GM19324 (cell line): Measurements from ENCODE around the gene AP2A2.
"Not testable (repeated sequence)": the region's sequence is repeated elsewhere in the genome, so short reads cannot be mapped to it uniquely, and the experiment has no call there.

ENCODE experiments used
- ATAC-seq: cut with Tn5 transposase; IDR thresholded peaks from one replicate; pipeline ENCODE4 v1.9.1; 2021; ENCODE audit warnings: mild to moderate bottlenecking, moderate library complexity; ENCODE audit not compliant: unreplicated experiment, low FRiP score

Gene AP2A2

DNA sequence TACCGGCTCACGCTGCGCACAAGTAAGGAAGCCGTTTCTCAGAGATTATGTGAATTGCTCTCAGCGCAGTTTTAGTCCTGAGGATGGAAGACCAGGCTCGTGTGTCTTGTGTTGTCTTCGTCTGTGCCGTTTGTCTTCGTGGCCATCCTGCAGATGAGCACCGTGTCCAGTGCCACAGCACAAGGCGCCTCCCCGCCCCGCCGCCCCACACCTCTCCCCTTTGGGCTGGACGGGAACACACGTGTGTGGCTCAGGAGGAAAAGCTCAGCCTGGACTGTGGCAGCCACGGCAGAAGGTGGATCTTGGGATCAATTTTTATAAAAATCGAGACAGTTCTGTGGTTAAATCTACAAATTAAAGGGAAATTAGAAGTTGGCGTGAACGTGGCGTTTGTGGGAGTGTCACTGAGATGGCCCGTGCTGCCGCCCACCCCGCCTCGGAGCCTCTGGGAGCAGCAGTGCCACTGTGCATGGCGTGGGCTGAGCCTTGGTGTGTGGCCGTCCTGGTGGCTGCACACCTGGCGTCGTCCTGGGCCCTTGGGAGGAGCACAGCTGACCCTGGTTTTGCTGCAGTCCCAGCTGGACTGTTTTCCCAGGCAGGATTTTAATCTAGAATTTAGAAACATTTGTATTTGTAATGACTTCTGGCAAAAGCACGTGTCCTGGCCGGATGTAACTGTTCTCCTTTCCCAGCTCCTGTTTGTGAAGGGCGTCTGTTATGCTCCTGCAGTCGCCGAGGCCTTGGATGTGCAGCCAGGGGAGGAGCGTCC, 85.1 kb downstream of the AP2A2 start:
- ATAC-seq = no peak

DNA sequence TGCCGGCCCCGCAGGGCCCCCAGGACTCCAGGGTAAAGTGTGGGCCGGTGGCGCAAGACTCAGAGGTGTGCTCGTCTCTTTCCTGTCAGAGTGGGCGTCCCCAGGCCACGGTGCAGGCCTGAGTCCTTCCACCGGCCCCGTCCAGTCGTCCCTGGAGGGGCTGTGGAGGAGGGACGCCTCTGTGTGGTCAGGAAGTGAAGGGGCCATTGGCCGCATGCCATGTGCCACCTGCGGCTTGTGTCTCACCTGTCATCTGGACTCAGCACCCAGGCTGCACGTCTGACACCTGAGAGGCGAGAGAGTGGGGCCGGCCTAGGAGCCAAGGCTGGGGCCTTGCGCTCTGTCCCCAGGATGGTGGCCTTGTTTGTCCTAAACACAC, 85.6 kb downstream of the AP2A2 start:
- ATAC-seq = no peak

DNA sequence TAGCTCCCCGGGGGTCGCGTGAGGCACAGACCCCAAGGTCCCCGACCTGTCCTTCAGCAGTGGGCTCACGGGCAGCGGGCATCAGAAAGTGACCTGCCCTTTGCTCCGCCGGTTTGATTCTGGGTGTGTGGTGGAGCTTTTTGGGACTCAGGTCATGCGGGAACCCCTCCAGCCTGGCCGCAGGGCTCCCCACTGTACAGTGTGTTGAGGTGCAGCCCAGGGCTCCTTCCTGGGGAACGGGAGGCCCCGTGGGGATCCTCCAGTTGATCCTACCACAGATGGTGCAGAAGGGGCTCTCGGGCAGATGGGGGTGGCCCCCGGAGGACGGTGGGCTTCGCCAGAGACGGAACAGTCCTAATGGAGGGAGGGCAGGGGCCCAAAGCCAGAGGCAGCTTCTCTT, 86.6 kb downstream of the AP2A2 start:
- no peak for ATAC-seq

DNA sequence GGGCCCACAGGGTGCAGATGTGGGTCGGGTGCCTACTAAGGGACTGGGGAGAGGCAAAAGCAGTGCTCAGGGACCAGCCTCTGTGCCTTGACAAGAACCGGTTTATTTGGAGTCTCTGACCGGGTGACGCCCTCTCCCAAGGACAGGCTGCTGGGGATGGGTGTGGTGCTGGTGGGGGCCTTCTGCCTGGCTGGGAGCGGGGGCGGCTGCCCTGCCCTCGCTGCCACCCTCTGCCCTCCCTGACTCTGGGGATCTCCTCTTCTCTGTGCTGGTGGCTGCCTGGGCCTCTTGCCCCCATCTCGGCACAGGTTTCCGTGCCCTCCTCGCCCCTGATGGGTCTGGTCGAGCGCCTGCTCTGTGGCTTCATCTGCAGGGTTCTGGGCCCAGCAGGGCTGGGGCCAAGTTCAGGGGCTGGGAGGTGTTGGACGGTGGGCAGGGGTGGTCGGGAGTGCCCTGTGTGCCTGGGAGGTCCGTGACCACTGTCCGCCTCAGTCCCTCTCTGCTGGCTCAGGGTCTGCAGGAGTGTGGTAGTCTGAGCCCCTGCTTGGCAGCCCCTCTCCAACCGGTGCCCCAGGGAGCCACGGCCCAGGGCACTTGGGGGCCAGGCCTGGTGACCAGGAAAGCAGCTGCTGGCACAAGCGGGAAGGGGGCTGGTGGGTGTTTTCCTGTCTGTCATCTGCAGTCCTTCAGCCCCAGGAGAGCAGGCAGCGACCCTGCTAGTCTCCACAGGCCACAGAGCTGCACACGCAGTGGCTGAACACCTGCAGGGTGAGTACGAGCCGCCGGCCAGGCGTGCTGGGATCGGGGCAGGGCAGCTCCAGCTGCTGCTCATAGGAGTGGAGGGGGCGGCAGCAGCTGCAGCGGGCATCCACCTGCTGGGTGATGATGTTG, 87.3 kb downstream of the AP2A2 start:
- ATAC-seq = no peak

DNA sequence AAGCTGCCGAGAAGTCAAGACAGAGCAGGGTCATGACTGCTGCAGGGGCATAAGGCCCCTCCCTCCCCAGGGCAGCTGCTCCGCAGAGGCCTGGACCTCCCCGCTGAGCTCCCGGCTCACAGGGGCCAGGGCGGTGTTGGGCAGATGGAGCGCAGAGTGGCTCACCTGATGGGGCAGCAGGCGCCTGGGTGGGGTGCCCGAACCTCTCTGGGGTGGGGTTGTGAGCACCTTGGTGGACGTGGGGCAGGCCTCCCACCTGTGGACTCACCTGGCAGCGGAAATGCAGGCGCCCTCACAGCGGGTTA, 87.9 kb downstream of the AP2A2 start:
- ATAC-seq = no peak

DNA sequence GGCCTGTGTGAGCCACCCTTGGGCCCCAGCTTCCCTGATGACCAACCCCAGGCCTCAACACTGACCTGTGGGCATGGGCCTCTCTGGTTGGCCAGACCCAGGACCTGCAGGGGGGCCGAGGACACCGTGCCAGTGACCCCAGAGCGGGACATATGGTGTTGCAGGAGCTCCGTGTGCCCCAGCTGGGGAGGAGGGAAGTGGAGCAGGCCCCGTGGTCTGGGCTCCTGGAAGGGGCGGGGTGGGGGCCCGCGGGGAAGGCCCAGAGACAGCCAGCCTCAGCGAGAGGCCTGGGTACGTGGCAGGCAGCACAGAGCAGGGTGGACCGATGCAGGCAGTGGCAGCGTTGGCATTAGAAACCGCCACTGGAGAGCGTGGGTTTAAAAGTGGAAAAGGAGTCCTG, 88.6 kb downstream of the AP2A2 start:
- no peak for ATAC-seq

DNA sequence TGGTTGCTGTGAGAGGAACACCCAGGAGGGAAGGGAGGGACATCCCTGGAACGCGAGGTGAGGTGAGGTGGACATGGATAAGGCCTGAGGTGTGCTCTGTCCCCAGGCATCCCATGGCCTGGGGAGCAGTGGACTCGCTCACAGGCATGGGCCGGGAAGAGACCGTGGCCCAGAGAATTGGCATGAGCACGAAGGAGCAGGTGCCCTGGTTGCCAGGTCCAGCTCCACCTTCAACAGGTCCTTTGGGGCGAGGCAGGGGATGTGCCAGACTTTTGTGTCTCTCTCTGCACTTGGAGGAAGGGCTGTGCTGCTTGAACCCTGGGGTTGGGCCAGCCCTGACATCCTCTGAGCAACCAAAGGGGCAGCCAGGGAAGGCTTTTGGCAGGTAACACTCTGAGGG, 89.4 kb downstream of the AP2A2 start:
- no peak for ATAC-seq

DNA sequence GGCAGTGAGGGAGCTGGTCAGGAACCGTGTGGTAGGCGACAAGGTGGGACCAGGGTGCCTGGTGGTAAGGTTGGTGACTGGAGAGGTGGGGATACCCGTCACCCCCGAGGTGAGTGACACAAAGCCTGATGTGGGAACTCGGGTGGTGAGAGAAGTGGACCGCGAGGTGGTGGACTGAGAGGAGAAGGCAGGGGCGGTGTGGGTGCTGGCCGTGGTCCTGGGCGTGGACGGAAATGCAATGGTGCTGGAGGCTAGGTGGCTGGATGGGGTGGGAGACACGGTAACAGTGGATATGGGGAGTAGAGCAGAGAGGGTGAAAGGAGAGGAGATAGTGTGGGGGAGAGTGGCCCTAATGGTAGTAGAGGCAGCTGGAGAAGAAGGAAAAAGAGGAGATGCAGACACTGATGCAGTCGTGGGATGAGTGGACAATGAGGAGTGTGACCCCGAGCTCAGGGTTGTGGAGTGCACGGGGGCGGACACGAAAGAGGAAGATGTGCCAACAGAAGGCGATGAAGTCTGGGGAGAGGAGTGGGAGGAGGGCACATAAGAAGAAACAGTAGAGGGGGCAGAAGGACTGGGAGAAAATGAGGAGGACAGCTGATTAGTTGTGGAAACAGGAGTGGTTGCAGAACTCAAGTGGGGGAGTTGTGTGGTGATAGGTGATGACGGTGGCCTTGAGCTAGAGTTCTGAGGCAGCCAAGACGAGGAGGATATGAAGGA, 90.3 kb downstream of the AP2A2 start:
- ATAC-seq = no peak

DNA sequence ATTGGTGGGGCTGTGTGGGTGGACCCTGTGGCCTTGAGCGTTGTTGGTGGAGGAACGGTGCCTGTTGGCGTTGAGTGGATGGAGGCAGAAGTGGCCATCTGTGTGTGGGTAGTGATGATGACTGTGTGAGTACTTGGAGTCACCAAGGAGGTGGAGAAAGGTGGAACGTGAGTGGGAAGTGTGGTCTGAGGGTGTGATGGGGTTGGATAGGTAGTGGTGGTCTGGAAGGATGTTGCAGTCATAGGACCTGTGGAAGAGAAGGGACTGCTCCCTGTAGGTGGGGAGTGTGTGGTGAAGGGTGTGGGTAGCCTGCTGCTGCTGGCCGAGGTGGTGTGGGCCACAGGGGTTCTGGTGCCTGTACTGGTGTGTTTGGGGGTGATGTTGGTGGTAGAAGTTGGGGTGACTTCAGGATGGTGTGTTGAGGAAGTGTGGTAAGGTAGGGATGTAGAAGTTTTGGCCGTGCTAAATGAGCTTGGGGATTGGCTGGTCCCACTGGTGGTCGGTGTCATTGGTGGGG, 91.0 kb downstream of the AP2A2 start:
- not testable (repeated sequence) for ATAC-seq

DNA sequence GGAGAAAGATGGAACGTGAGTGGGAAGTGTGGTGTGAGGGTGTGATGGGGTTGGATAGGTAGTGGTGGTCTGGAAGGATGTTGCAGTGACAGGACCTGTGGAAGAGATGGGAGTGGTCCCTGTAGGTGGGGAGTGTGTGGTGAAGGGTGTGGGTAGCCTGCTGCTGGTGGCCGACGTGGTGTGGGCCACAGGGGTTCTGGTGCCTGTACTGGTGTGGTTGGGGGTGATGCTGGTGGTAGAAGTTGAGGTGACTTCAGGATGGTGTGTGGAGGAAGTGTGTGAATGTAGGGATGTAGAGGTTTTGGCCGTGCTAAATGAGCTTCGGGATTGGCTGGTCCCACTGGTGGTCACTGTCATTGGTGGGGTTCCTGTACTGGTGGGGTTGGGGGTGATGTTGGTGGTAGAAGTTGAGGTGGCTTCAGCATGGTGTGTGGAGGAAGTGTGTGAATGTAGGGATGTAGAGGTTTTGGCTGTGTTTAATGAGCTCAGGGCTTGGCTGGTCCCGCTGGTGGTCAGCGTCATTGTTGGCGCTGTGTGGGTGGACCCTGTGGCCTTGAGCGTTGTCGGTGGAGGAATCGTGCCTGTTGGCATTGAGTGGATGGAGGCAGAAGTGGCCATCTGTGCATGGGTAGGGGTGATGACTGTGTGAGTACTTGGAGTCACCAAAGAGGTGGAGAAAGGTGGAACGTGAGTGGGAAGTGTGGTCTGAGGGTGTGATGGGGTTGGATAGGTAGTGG, 91.8 kb downstream of the AP2A2 start:
- no peak for ATAC-seq

DNA sequence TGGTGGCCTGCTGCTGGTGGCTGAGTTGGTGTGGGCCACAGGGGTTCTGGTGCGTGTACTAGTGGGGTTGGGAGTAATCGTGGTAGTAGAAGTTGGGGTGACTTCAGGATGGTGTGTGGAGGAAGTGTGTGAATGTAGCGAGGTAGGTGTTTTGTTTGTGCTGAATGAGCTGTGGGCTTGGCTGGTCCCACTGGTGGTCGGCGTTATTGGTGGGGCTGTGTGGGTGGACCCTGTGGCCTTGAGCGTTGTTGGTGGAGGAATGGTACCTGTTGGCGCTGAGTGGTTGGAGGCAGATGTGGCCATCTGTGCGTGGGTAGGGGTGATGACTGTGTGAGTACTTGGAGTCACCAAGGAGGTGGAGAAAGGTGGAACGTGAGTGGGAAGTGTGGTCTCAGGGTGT, 92.4 kb downstream of the AP2A2 start:
- ATAC-seq = no peak

DNA sequence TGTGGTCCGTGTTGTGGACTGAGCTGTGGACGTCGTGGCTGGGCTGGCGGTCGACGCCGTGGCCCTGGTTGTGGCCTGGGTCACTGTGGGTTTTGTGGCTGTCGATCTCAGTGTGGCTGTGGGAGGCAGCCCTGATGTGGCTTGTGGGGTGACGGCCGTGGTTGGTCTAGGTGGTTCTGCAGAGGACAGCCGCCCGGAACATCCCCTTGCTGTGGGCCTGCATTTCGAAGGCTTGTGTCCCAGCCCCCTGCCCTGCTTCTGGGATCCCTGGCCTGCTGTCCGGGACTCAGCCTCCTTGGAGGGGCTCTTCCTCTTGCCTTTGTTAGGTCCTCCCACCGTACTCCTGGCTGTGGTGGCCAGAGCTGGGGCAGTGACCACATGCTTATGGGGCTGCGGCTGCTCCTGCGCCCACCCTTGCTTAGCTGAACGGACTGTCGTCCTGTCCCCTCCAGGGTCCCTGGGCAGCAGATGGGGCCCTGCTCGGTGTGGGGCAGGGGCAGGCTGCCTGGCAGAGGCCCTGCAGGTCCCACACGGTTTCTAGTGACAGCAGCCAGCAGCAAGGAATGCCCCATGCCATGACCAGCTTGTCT, 93.7 kb downstream of the AP2A2 start:
- no peak for ATAC-seq

DNA sequence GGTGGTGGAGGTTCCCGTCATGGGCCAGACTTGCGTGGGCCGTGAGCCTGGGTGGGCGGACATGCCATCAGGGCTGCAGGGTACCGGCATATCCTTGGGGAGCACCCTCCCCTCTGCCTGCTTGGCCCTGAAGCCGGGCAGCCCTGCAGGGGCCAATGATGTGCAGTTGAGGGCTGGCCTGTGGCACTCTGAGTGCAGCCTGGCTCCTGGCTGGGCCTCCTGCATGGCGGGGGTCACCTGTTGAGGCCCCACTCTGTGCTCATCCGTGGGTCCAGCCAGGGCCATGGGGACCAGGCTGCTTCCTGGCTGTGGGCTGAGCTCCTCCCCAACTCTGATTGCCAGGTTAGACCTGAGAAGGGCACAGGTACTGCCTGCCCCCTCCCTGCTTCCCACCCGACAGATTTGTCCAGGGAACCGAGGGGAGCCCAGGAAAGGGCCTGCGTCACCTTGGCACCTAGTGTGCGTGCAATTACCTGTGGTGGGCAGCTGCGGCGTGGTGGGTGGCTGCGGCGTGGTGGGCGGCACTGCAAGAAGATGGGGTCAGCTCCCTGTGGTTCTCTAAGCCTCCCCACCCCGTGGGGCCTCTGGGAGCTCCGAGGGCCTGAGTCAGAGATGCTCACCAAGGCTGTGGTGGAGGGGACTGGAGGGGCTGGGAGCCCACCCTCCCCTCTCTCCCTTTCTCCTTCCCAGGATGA, 94.7 kb downstream of the AP2A2 start:
- ATAC-seq = no peak

DNA sequence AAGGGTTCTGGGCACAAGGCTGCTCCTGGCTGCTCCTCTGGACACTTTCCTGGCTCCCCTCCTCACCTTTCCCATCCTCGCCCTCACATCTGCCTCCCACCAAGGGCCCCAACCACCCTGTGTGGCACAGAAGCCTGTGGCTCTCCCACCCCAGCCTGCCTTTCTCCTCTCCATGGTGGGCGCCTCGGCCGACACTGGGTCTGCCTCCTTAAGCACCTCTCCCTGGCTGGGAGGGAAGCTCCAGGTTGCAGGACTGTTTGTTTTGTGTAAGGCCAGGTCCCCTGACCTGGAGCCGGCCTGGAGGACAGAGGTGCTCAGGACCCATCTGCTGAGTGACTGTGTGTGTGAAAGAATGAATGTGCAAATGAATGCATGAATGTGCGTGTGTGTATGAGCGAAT, 96.7 kb downstream of the AP2A2 start:
- ATAC-seq = no peak

DNA sequence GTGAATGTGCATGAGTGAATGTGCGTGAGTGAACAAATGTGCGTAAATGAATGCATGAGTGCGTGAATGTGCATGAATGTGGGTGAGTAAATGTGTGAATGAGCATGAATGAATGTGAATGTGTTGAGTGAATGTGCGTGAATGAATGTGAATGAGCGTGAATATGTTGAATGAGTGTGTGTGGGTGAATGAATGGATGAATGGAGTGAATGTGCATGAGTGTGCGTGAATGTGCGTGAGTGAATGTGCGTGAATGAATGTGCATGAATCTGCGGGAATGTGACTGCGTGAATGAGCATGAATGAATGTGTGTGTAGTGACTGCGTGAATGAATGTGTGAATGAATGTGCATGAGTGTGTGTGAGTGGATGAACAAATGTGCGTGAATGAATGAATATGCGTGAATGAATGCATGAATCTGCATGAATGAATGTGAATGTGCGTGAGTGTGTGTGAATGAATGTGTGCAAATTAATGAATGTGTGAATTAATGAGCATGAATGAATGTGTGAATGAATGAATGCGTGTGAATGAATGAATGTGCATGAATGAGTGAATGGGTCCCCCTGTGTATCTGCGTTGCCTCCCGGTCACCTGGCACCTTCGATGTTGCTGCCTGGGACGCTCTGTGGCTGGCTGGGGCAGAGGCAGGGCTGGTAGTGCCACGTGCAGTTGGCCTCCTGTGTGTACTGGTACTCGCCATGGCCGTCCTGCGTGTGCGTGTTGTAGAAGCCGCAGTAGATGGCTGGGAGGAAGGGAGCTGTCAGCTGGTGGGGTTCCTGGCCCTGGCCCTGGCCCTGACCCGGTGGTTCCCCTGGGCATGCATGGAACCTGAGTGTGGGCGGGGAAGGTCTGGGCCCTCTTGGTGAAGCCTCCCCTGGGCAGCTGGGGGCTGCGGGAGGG, 97.5 kb downstream of the AP2A2 start:
- no peak for ATAC-seq

DNA sequence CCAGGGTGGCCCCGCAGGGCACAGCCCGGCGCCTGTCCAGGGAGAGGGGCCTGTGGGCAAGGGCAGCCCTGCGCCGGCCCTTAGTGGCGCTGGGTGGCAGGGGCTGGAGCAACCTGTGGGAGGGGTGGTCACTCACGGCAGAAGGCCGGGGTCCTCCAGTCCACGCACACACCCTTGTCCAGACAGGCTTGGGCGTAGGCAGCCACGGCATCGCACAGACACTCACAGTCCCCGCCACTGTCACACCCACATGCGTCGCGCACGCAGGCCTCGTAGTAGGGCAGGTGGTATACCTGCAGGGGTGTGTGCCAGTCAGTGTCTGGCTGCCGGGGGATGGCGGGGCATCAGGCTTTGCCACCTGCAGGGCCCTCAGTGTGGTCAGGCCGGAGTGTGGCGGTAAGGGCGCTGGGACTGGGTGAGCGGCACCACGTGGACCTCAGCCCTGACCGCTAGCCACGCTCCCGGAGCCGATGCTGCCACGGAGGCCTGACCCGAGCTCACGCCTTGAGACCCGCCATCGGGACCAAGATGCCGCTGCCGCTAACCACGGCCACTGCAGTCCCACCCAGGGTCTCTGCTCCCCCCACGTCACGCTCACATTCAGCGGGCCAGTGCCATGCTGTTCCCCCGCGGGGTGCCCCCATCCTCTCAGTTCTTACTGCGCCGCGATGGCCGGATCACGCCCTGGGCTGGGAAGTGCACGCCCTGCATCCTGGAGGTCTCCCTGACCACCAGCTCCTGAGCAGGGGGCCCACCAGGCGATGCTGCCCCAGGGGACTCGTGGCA, 98.3 kb downstream of the AP2A2 start:
- ATAC-seq = no peak

DNA sequence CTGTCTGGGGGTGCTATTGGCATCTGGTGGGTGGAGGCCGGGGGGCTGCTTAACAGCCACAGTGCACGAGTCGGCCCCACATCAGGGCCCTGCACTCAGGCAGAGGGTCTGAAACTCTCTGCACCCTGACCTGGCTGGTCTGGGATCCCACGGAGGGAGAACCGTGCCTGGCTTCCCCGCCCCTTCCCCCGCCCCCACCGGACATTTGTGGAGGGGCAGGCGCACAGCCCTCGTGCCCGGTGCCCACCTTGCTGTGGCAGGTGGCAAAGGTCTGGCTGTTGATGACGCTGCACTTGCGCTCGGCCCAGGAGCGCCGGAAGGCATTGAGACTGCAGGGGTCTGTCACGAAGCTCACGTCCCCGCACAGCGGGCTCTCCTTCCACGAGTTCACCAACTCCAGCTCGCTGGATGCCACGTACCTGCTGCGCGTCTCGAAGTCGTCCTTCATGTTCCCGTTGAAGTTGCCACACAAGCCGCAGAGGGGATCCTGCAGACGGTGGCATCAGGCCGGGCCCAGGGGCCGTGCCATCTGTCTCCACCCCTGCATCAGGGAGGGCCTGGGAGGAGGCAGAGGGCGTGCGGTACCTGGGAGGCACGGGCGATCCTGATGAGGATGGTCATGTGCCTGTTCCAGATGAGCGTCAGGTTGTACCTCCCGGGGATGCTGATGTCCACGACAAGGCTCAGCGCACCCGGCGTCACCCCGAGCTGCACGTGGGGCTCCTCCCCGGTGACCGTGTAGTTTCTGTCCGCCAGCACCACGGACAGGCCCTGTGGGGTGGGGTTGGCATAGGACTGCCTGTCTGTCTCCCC, 99.1 kb downstream of the AP2A2 start:
- no peak for ATAC-seq
